ENCODE data around the gene RGS7BP. TPM values are rescaled to one million over a fixed set of nuclear protein-coding genes. Genes with fewer than 3 reads are reported as not detected.

The RGS7BP gene
- total and polyA plus RNA-seq, 2 of the 13 experiments (the other 11 are each of a cell fraction or from before 2014, with no cell fraction given), result not detected

GRCh38 chr5:64570395-64570996 lies 64.7 kb downstream of the RGS7BP start:
- H3K79me2 ChIP-seq (ENCODE audit: insufficient read depth, low read length), result no peaks in the 10 kb centered on the region
- POLR2A ChIA-PET, result no interaction called here
- FAIRE-seq (no peak), DNase-seq (ENCODE audit: low spot score) (no peak), ATAC-seq (no peak)
- no peak overlapping the region for H3K4me2 ChIP-seq (ENCODE audit: low read depth, low read length)
- H3K36me3 ChIP-seq (replicated peaks in 1 of 2; ENCODE audit: control insufficient read depth in 1 of 2, insufficient read depth in 2 of 2, low read length in 2 of 2), result no peaks in the 10 kb centered on the region
- H2AFZ ChIP-seq (ENCODE audit: low read length), result no peak overlapping the region
- in situ Hi-C loops (cut with HindIII; ENCODE audit: extremely low pct_ligation_motif_present, low pct_unique_long_range_greater_than_20kb), result no loop called here
- H3K9me3 ChIP-seq (ENCODE audit: low read length), result no peaks in the 10 kb centered on the region
- no peak overlapping the region for H3K4me3 ChIP-seq (replicated peaks in 1 of 3; ENCODE audit: insufficient read depth in 1 of 3, low read depth in 2 of 3, low read length in 3 of 3)
- no peaks in the 10 kb centered on the region for H4K20me1 ChIP-seq (ENCODE audit: insufficient read depth, low read length)
- no peak overlapping the region for H3K27ac ChIP-seq (ENCODE audit: extremely low read length, insufficient read depth, low read length)
- intact Hi-C loops (cut with micrococcal nuclease; ENCODE audit: unreplicated experiment), result no loop called here
- no peak for TF ChIP-seq THAP9 (CRISPR knock-in tag; IDR thresholded peaks at IDR 0.05; ENCODE audit: borderline replicate concordance)
- no peak for TF ChIP-seq ZNF577 (CRISPR knock-in tag; IDR thresholded peaks at IDR 0.05; ENCODE audit: borderline replicate concordance, low read depth)
- TF ChIP-seq ZFP36L2 (CRISPR knock-in tag; IDR thresholded peaks at IDR 0.05), result no peak
- no peak for TF ChIP-seq JUN (CRISPR knock-in tag; IDR thresholded peaks at IDR 0.05)
- no peak for TF ChIP-seq HMG20A (CRISPR knock-in tag; IDR thresholded peaks at IDR 0.05; ENCODE audit: borderline replicate concordance)
- TF ChIP-seq ZNF607 (CRISPR knock-in tag; IDR thresholded peaks at IDR 0.05; ENCODE audit: borderline replicate concordance), result no peak
- no peak for TF ChIP-seq KAT8 (CRISPR knock-in tag; IDR thresholded peaks at IDR 0.05)
- no peak for TF ChIP-seq ATM (IDR thresholded peaks at IDR 0.05; ENCODE audit: borderline replicate concordance)
- no peak for TF ChIP-seq PAX8 (CRISPR knock-in tag; IDR thresholded peaks at IDR 0.05; ENCODE audit: borderline replicate concordance)
- TF ChIP-seq RXRA (CRISPR knock-in tag; IDR thresholded peaks at IDR 0.05), result no peak
- TF ChIP-seq ZNF563 (CRISPR knock-in tag; IDR thresholded peaks at IDR 0.05), result no peak
- TF ChIP-seq ZNF672 (CRISPR knock-in tag; IDR thresholded peaks at IDR 0.05), result no peak
- no peak for TF ChIP-seq NR2F2 (IDR thresholded peaks at IDR 0.05; ENCODE audit: borderline replicate concordance, low read depth)
- TF ChIP-seq PBX3 (CRISPR knock-in tag; IDR thresholded peaks at IDR 0.05; ENCODE audit: borderline replicate concordance), result no peak
- no peak for TF ChIP-seq YEATS2 (CRISPR knock-in tag; IDR thresholded peaks at IDR 0.05; ENCODE audit: borderline replicate concordance)
- no peak for TF ChIP-seq SMC3 (IDR thresholded peaks at IDR 0.05; ENCODE audit: low read length)
- CTCF ChIA-PET (ENCODE audit: low intra/inter-chr PET ratio, low total read pairs), result no interaction called here
- WGBS (ENCODE audit: low lambda C conversion rate), result 3% methylated on average over 2 of the region's 2 CpGs
- no peaks in the 10 kb centered on the region for H3K27me3 ChIP-seq (ENCODE audit: control insufficient read depth in 1 of 2, insufficient read depth in 2 of 2, low read length in 2 of 2)
- BruUV-seq (replicated peaks), result no TSS peak
- H3K9ac ChIP-seq (ENCODE audit: insufficient read depth, low read depth, low read length), result no peak overlapping the region
- no peaks in the 10 kb centered on the region for H3K4me1 ChIP-seq (ENCODE audit: insufficient read depth, low read length)
